ENCODE measurements around the gene ZNF423.

GRCh38 chr16:49643429-49644144 is 212.3 kb downstream of the ZNF423 start:
- TF ChIP-seq POLR2AphosphoS5 (IDR thresholded peaks at IDR 0.05) (no peak), CTCF (IDR thresholded peaks at IDR 0.05 in 8 of 11, conservative IDR thresholded peaks at IDR 0.05 in 3 of 11) (no peak)
